Activated CD4-positive, alpha-beta T cell treated with anti-CD3 and anti-CD28 coated beads, Interleukin-2, amount 10 ng/mL, durations not matched to agents 24 days and 14 days (primary cell): ENCODE measurements around the gene SEMA4F. TPM values are rescaled to one million over a fixed set of nuclear protein-coding genes. Genes with fewer than 3 reads are reported as not detected.
"Not testable (repeated sequence)": the region's sequence is repeated elsewhere in the genome, so short reads cannot be mapped to it uniquely, and the experiment has no call there.

Experiments
- DNase-seq: peaks from one replicate; pipeline ENCODE4 v3.0.0; 2022
- H3K27ac Mint-ChIP-seq: one replicate; pipeline ENCODE4 v1.8.0; 2022; ENCODE audit warnings: mild to moderate bottlenecking, mixed read lengths
- H3K27me3 Mint-ChIP-seq: one replicate; pipeline ENCODE4 v1.8.0; 2022; ENCODE audit warnings: mixed read lengths
- H3K36me3 Mint-ChIP-seq: one replicate; pipeline ENCODE4 v1.8.0; 2022; ENCODE audit warnings: low read depth, mild to moderate bottlenecking, mixed read lengths
- H3K4me1 Mint-ChIP-seq: one replicate; pipeline ENCODE4 v1.8.0; 2021; ENCODE audit warnings: mixed read lengths
- H3K4me3 Mint-ChIP-seq: one replicate; pipeline ENCODE4 v1.8.0; 2022; ENCODE audit warnings: mild to moderate bottlenecking, moderate library complexity, mixed read lengths
- H3K9me3 Mint-ChIP-seq: one replicate; pipeline ENCODE4 v1.8.0; 2021; ENCODE audit warnings: mixed read lengths
- intact Hi-C: fragments of 100-400 bp; cut with micrococcal nuclease; formaldehyde crosslinking; loops from one replicate; pipeline ENCODE4 v1.15.1; 2023
- total RNA-seq: library from RNA; stranded (reverse); gene quantifications from 2 replicates; pipeline ENCODE4 v1.2.3, GENCODE V29; 2022

Gene SEMA4F, protein sequence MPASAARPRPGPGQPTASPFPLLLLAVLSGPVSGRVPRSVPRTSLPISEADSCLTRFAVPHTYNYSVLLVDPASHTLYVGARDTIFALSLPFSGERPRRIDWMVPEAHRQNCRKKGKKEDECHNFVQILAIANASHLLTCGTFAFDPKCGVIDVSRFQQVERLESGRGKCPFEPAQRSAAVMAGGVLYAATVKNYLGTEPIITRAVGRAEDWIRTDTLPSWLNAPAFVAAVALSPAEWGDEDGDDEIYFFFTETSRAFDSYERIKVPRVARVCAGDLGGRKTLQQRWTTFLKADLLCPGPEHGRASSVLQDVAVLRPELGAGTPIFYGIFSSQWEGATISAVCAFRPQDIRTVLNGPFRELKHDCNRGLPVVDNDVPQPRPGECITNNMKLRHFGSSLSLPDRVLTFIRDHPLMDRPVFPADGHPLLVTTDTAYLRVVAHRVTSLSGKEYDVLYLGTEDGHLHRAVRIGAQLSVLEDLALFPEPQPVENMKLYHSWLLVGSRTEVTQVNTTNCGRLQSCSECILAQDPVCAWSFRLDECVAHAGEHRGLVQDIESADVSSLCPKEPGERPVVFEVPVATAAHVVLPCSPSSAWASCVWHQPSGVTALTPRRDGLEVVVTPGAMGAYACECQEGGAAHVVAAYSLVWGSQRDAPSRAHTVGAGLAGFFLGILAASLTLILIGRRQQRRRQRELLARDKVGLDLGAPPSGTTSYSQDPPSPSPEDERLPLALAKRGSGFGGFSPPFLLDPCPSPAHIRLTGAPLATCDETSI
- total RNA-seq = 3.5 and 4.8 TPM in 2 replicates

DNA sequence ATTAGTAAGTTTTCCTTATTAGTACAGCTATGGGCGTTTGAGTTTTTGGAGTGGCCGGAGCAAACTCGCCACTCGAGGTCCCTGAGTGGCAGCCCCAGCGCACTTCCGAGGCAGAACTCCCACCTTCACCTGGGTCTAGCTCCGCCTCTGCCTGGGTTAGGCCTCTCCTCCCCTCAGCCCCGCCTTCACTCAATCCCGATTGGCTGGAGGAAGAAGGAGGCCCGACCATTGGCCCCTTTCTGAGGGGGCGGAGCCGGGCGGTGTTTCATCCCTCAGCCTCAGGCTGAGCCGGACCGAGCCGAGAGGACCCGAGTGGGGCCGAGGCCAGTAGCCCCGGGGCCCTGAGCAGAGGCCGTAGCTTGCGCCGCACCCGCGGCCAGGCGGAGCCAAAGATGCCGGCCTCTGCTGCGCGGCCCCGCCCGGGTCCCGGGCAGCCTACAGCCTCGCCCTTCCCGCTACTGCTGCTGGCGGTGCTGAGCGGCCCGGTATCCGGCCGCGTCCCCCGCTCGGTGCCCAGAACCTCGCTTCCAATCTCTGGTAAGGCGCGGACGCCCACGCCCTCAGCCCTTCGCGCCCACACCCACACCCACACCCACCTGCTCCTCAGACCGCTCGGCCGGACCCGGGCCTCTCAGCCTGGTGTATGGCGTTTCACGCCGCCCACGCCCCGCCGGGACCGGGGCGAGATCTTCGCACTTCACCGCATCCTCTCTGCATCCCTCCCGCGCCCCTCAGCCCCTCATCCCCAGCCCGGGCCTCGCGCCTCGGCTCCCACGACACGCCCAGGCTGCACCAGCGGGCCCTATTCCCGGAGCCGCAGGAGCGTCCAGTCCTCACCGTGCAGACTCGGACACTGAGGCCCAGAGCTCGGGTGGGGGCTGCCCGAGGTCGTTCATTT is at the start of gene SEMA4F:
Gene SEMA4F, plus strand, starts transcription at position 263 of the 898 bp plus-strand sequence. Its CDS starts 130 bp downstream, at position 393.
- Mint-ChIP-seq H3K27me3 (peaks cover 17% of the 10 kb centered on the region), H3K4me3 (peak within 1 kb of the TSS; percentile 84), H3K27ac (peak within 1 kb of the TSS; percentile 38), H3K4me1 (peaks cover 10% of the 10 kb centered on the region), H3K9me3 (peaks cover 2% of the 10 kb centered on the region), H3K36me3 (no peaks in the 10 kb centered on the region)
- intact Hi-C loops = loop anchor here (2.0 kb wide), 1 partner anchor 183 kb away; no protein-coding TSS in a partner anchor
- DNase-seq = peak; percentile 98

DNA sequence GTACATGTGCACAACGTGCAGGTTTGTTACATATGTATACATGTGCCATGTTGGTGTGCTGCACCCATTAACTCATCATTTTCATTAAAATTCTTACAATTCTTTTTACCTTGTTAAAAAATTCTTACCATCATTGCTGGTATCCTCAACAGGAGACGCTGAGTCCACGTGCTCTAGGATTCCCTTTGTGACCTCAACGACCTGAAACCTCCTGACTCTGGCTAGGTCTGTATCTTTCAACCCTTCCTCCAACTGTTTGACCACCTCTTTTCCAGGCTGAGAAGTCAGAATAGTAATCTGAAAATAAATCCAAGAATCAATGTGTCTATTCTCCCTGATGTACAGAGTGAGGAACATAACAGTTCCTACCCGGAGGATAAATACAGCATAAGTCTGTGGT is 47.1 kb upstream of the SEMA4F start:
- no peak overlapping the region for H3K27ac Mint-ChIP-seq
- H3K4me3 Mint-ChIP-seq = no peak overlapping the region
- intact Hi-C loops = no loop called here
- DNase-seq = peak; percentile 23
- peaks cover 64% of the 10 kb centered on the region for H3K27me3 Mint-ChIP-seq
- H3K36me3 Mint-ChIP-seq = no peaks in the 10 kb centered on the region
- H3K9me3 Mint-ChIP-seq = peaks cover 15% of the 10 kb centered on the region
- H3K4me1 Mint-ChIP-seq = peaks cover 13% of the 10 kb centered on the region

DNA sequence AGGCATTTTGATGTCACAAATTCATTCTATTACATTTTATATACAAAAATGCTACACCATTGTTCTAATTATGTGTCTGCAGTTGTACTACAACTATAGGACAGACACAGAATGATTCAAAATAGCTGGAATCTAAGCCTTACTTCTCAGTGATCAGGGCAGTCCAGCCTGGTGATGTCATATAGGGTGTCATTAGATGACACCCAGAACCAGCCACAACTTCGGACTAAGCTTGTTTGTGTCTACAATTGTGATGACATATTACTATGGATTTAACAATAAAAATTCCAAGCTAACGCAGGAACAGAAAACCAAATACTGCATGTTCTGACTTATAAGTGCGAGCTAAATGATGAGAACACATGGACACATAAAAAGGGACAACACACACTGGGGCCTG is 36.9 kb upstream of the SEMA4F start:
- H3K4me1 Mint-ChIP-seq = peaks cover 6% of the 10 kb centered on the region
- H3K4me3 Mint-ChIP-seq = no peak overlapping the region

DNA sequence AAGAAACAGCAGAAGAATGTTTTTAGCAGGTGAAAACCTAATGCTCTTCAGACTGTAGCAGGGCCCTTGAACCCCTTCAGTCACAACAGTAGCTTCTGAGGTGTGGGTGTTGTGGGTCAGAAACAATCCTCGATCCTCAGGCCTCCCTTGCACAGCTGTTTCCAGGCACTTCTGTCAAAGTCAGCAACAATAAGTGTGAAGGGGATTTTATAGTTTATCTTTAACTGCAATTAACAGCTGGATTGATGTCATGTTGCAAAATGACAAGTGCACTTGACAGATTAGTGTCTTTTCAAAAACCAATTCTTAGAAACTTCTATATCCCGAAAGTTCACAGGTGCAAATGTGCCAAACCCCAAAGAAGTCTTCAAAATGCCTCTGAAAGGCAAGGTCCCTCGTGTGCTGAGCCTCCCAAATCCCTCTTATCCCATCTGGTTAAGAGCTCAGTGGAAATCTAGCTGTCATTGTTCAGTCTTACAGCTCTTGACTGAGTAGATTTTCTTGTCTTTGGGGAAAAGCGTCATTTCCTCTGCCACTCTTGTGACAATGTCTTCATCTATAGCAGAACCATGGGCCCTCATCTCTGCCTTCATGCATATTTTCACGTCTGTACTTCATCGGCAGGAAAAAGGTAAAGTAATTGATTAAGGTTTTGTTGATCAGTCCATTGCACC is 35.5 kb upstream of the SEMA4F start:
- no peak for DNase-seq
- peaks cover 6% of the 10 kb centered on the region for H3K4me1 Mint-ChIP-seq
- H3K4me3 Mint-ChIP-seq = no peak overlapping the region
- no peak overlapping the region for H3K27ac Mint-ChIP-seq
- H3K36me3 Mint-ChIP-seq = no peaks in the 10 kb centered on the region
- H3K9me3 Mint-ChIP-seq = no peaks in the 10 kb centered on the region
- intact Hi-C loops = no loop called here
- peaks cover 25% of the 10 kb centered on the region for H3K27me3 Mint-ChIP-seq

More for the DNA sequence above, 36.9 kb upstream of the SEMA4F start:
- Mint-ChIP-seq H3K27me3 (peaks cover 37% of the 10 kb centered on the region), H3K36me3 (no peaks in the 10 kb centered on the region), H3K9me3 (no peaks in the 10 kb centered on the region), H3K27ac (no peak overlapping the region)
- no peak for DNase-seq
- intact Hi-C loops = no loop called here

DNA sequence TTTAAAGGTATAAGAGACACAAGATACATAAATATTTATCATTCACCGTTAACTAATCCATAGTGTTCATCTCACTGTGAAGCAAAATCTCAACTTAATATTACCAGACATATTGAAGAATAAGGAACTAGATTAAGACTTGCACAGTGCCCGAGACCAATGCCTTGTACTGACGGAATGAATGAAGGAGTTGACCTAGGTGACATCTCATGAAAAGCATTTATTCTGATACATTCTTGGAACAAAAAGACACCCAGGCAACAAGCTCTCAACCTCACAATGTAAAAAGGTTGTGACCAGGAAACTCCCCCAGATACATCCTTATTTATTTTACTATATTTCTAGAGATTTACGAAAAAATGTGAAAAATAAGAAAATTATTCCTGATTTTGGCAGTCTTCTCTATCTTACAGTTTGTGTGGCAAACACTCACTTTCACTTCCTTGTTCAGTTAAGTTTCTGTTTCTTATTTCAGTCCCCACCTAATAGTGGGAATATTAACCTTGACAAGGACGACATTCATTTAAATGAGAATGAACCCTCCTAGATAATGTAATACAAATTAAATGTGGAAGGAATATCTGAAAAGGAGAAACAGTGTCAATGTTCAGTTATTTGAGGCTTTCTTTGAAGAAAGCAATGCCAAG is 34.3 kb upstream of the SEMA4F start:
- intact Hi-C loops = no loop called here
- no peaks in the 10 kb centered on the region for H3K9me3 Mint-ChIP-seq

DNA sequence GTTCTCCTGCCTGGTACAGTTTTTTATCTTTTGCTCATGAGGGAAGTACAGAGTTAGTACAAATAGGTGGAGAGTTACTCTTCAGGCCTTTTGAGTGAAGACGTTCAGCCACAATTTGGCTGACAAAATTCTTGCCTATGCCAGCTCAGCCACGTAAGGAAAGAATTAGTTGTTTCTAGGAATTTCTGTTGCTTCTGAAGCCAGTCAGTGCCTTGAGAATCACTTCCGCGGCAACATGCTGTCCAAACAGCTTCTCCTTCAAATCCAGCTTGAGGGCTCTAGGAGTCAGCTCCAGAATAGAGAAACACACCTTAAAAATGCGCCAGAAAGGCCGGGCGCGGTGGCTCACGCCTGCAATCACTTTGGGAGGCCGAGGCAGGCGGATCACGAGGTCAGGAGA is 33.4 kb upstream of the SEMA4F start:
- Mint-ChIP-seq H3K4me3 (no peak overlapping the region), H3K9me3 (no peaks in the 10 kb centered on the region), H3K36me3 (no peaks in the 10 kb centered on the region), H3K27ac (no peak overlapping the region), H3K27me3 (peaks cover 8% of the 10 kb centered on the region), H3K4me1 (peaks cover 6% of the 10 kb centered on the region)
- intact Hi-C loops = no loop called here
- DNase-seq = no peak

More for the DNA sequence above, 34.3 kb upstream of the SEMA4F start:
- DNase-seq = no peak
- Mint-ChIP-seq H3K4me1 (peaks cover 6% of the 10 kb centered on the region), H3K4me3 (no peak overlapping the region), H3K27me3 (peaks cover 15% of the 10 kb centered on the region), H3K36me3 (no peaks in the 10 kb centered on the region), H3K27ac (no peak overlapping the region)

DNA sequence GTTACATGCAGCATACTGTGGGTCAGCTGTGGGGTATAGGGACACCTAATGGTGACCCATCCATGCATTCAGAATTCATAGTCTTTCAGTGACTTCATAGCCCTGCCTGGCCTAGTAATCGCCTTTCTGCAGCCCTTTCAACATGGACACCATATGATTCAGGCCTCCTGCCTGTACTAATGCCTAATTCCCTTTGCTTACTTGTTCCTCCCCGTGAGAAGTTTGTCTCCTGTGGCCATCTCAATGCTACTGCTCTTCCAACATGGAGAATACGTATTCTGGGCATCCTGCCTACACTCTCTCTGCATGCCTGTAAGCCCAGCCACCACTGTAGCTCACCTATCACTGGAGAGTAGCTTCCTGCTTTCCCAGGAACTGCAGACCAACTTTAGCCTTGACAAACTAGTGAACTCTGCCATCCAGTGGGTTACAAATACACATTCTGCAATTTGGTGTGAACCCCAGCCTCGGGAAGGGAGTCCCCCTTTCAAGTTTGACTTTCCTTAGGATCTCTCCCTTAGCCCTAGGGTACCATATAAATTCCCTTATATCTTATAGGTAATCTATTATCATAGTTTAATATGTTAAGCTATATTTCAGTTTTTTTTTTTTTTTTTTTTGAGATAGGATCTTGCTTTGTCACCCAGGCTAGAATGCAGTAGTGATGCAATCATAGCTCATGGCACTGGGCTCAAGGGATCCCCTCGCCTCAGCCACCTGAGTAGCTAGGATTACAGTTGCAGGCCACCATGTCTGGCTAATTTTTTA is 28.2 kb upstream of the SEMA4F start:
- no peak overlapping the region for H3K4me3 Mint-ChIP-seq
- intact Hi-C loops = no loop called here
- H3K27ac Mint-ChIP-seq = no peak overlapping the region
- no peaks in the 10 kb centered on the region for H3K36me3 Mint-ChIP-seq
- no peaks in the 10 kb centered on the region for H3K4me1 Mint-ChIP-seq
- H3K9me3 Mint-ChIP-seq = no peaks in the 10 kb centered on the region
- peaks cover 12% of the 10 kb centered on the region for H3K27me3 Mint-ChIP-seq
- peak; percentile 53 for DNase-seq

DNA sequence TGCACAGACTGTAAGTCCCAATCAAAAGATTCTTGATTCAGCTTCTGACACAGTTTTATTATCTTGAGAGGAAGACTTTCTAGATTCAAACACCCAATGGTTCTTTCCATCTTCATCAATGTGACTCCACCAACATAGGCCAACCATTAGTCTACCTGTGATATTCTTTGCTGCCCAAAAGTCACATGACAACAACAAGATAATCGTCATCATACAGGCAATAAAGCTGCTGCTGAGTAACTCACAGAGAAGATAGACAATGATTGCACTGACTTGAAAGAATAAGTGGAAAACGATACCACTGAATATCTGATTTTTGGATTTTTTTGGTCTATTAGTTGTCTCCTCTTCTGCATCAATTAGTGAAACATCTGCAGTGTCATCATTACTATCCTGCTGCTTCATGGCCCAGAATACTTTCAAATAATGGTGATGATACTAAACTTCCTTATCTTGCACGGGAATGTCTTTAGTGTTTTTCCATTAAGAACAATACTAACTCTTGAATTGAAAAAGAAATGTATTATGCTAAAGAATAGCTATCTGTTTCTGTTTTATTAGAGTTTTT is 25.4 kb upstream of the SEMA4F start:
- no peaks in the 10 kb centered on the region for H3K4me1 Mint-ChIP-seq
- DNase-seq = peak; percentile 34
- H3K27me3 Mint-ChIP-seq = peaks cover 18% of the 10 kb centered on the region
- intact Hi-C loops = no loop called here
- no peak overlapping the region for H3K4me3 Mint-ChIP-seq
- no peak overlapping the region for H3K27ac Mint-ChIP-seq
- H3K36me3 Mint-ChIP-seq = no peaks in the 10 kb centered on the region
- H3K9me3 Mint-ChIP-seq = no peaks in the 10 kb centered on the region

DNA sequence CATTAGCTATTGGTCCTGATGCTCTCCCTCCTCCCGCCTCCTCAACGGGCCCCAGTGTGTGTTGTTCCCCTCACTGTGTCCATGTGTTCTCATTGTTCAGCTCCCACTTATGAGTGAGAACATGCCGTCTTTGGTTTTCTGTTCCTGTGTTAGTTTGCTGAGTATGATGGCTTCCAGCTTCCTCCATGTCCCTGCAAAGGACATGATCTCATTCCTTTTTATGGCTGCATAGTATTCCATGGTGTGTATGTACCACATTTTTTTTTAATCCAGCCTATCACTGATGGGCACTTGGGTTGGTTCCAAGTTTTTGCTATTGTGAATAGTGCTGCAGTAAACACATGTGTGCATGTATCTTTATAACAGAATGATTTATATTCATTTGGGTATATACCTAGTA is 23.6 kb upstream of the SEMA4F start:
- DNase-seq = peak; percentile 26
- H3K36me3 Mint-ChIP-seq, intact Hi-C loops, H3K27ac Mint-ChIP-seq, H3K9me3 Mint-ChIP-seq, H3K4me3 Mint-ChIP-seq, H3K4me1 Mint-ChIP-seq: not testable (repeated sequence)
- H3K27me3 Mint-ChIP-seq = peaks cover 25% of the 10 kb centered on the region

DNA sequence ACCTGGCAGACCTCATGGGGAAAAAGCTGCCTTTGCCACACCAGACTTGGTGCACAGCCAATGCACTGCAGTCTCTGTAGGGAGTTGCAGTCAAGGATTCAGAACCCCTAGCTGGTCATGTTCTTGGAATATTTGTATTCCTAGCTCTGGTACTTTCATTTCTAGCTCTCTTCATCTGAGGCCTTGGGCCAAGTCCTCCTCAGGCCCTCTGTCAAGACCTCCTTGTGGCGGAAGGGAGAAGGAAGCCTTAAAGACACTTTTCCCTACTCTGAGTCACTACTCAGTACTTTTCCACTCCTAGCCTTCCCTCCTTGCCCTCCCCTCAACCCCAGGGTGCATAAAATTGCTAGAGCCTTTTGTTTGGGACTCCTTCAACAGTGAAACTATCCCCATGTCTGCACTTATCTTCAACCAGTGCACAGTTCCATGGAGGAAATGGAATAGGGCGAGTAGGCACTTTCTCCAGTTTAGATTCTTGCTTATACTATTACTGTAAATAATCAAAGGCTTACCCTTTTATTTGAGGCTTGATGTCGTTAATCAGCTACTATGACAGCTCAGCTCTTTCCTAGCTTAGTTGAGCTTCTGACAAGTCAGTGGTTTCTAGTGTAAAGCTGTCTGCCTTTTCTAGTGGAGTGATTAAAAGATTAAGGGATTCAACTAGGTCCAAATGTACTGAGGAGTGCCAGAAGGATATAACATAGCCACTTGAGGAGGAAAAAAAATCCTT is 21.7 kb upstream of the SEMA4F start:
- Mint-ChIP-seq H3K9me3 (no peaks in the 10 kb centered on the region), H3K36me3 (no peaks in the 10 kb centered on the region), H3K27me3 (peaks cover 42% of the 10 kb centered on the region), H3K4me3 (no peak overlapping the region), H3K27ac (no peak overlapping the region), H3K4me1 (no peaks in the 10 kb centered on the region)
- intact Hi-C loops = no loop called here
- peak; percentile 48 for DNase-seq

DNA sequence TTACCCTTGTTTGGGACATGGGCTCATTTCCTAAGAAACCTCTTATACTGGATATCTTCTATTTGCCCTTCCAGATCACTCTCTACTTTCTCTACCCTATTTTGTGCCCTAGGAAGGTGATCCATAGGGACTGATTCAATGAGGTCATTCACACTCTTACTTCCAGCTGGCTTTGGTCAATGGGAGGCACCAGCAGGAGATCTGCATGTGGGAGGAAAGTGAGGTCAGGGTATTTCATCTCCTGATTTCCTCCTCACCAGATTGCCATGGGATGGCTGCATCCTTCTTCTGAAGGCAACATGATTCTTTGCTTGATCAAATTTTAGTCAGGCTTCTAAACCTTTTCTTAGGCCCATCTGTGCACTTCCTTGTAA is 21.1 kb upstream of the SEMA4F start:
- Mint-ChIP-seq H3K4me3 (no peak overlapping the region), H3K36me3 (no peaks in the 10 kb centered on the region), H3K9me3 (no peaks in the 10 kb centered on the region), H3K27ac (no peak overlapping the region), H3K4me1 (no peaks in the 10 kb centered on the region), H3K27me3 (peaks cover 45% of the 10 kb centered on the region)
- DNase-seq = peak; percentile 29
- intact Hi-C loops = no loop called here
